Upper lobe of left lung (tissue), 6 donors: ENCODE results near the gene LMO4. TPM values are rescaled to one million over a fixed set of nuclear protein-coding genes. Genes with fewer than 3 reads are reported as not detected.
A peak's percentile ranks its signal among the peaks of the same experiment; 100 is the strongest.

Experiments used
- ATAC-seq, 2 donors: fragments of 200-7000 bp; cut with Tn5 transposase; one replicate each; pipeline ENCODE4 v1.9.1; 2022; ENCODE audit warnings: mild to moderate bottlenecking in 2 of 2, moderate library complexity in 2 of 2; ENCODE audit not compliant: low FRiP score in 2 of 2
- DNase-seq, 2 donors: peaks; one replicate each; pipeline ENCODE4 v3.0.0-alpha.2; 2019 to 2020
- H3K27ac ChIP-seq, 4 donors: fragments of 200-600 bp; sonication (generic); one replicate each; pipeline ENCODE4 v1.5.1; 2016 to 2019
- H3K27me3 ChIP-seq, 4 donors: fragments of 200-600 bp; sonication (generic); one replicate each; pipeline ENCODE4 v1.5.1; 2017 to 2019
- H3K36me3 ChIP-seq, 4 donors: fragments of 200-600 bp; sonication (generic); one replicate each; pipeline ENCODE4 v1.5.1; 2016 to 2019
- H3K4me1 ChIP-seq, 4 donors: fragments of 200-600 bp; sonication (generic); one replicate each; pipeline ENCODE4 v1.5.1; 2018 to 2019
- H3K4me3 ChIP-seq, 4 donors: fragments of 200-600 bp; sonication (generic); one replicate each; pipeline ENCODE4 v1.5.1; 2017 to 2019; ENCODE audit warnings: mild to moderate bottlenecking in 2 of 4, moderate library complexity in 1 of 4
- H3K9me3 ChIP-seq, 4 donors: fragments of 200-600 bp; sonication (generic); one replicate each; pipeline ENCODE4 v1.5.1; 2018 to 2019
- CTCF ChIP-seq, 6 experiments: fragments of 450-650 bp in 4 of 6; fragments of 200-600 bp in 2 of 6; sonication (generic) in 2 of 6; IDR thresholded peaks; one replicate each; pipeline ENCODE4 v1.5.1; 2016 to 2019; ENCODE audit warnings: antibody characterized with exemption in 6 of 6
- EP300 ChIP-seq, 4 donors: sonication (generic); formaldehyde crosslinking; IDR thresholded peaks; one replicate each; pipeline ENCODE4 v1.5.1; 2017; ENCODE audit warnings: antibody characterized with exemption in 4 of 4, control low read depth in 2 of 4
- POLR2A ChIP-seq, 4 donors: fragments of 450-650 bp; IDR thresholded peaks; one replicate each; pipeline ENCODE4 v1.5.1; 2016 to 2017; ENCODE audit warnings: antibody characterized with exemption in 4 of 4, mild to moderate bottlenecking in 2 of 4
- POLR2AphosphoS5 ChIP-seq, 2 donors: sonication (generic); formaldehyde crosslinking; IDR thresholded peaks; one replicate each; pipeline ENCODE4 v1.5.1; 2017; ENCODE audit warnings: antibody characterized with exemption in 2 of 2
- WGBS, 2 donors: methylation state at CpG; one replicate each; pipeline ENCODE4 v1.1.5; 2017 to 2018; 5-methylcytosine and 5-hydroxymethylcytosine counted together
- total RNA-seq, 6 donors: library from RNA; depleted of rRNA in 4 of 6; stranded (reverse); fragments of >200 nt in 4 of 6; gene quantifications; one replicate each; pipeline versions ENCODE4 v1.1.0 to v1.2.1, GENCODE V29; 2016 to 2021
- donor health status: DM: no; HTN: no; CAD: no; lungs with moderate emphysema.
- donor health status: DM: no; HTN: yes; CAD: no; lungs with severe emphysema.

The LMO4 gene
- total RNA-seq, 6 donors from 2014 or later = 23.7 to 54.4 (median 42.4) TPM

- H3K27ac ChIP-seq = peak overlapping the region; percentile 96 to 99 (median 98)
- H3K4me3 ChIP-seq = peak overlapping the region; percentile 71 to 84 (median 82)
- 1% methylated on average over 7 of the region's 7 CpGs for WGBS, 2 donors
- ATAC-seq (no peak), DNase-seq (no peak)
- no peaks in the 10 kb centered on the region for H3K27me3 ChIP-seq
- peaks cover 24 to 31% (median 27%) of the 10 kb centered on the region in 4 donors for H3K4me1 ChIP-seq
- H3K36me3 ChIP-seq = no peaks in the 10 kb centered on the region
- no peaks in the 10 kb centered on the region for H3K9me3 ChIP-seq
- TF ChIP-seq POLR2A (IDR thresholded peaks at IDR 0.05) (no peak), POLR2AphosphoS5 (IDR thresholded peaks at IDR 0.05) (no peak), EP300 (IDR thresholded peaks at IDR 0.05) (no peak), CTCF (IDR thresholded peaks at IDR 0.05) (no peak)
Measured at GRCh38 chr1:87329526-87330056, 911 bp downstream of the LMO4 start.

DNA sequence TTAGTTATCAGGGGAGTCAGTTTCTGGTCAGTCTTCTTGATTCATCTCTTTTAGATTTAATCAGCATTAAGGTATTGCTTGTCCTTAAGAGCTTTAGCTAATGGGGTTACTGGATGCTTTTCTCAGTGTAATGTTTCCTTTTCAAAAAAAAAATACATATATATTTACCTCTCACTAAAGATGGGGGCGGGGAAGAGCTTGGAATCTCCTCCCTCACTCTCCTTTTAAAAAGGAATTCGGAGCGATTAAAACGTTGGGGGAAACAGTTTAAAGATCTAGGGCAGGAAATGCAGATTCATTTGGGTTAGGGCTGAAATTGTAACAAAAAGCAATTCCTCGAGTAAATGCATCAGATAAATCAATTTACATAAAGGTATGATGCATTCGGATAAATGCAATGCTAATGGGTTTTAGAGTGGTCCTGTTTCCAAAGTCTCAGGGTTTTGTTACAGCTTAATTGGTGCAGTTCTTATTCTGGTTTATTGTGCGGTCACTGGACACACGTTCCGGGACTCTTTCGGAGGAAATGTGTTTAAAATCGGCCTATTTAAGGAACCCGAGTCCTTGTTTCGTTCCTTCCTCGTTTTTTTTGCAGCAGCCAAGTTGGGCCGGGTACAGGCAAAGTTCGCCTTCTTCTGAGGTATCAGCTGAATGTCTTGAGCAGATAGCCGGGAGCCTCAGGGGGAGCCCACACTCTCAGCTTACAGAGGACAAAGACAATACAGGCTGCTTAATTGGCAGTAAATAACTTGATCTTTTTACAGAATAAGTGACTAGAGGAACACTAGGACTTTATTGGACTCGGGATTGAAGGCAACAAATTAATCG is 1.6 kb downstream of the LMO4 start:
- peak overlapping the region; percentile 96 to 99 (median 98) for H3K27ac ChIP-seq
- WGBS, 2 donors = 1% methylated on average over 19 of the region's 19 CpGs
- peak in 1 of 2 donors; percentile 48 for DNase-seq

DNA sequence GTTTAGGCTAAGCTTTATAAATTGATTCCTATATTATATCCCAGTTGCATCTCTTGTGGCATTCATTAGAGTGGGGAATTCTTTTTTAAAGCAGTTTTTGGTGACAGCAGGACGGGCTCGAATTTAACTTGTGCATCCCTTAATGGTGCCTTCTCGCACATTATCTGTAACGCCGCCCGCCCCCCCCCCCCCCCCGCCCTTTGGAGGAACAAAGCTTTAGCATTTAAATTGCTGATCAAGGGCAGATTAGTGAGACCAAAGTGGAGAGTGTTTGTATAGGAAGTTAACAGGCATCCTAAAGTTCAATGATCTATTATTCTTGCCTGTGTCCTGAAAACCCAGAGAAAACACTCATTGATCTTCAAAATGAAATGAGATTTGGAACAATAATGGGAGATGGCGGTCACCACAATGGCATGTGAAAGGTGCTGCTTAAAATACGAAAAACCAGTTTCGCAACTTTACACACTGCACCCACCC is 2.2 kb downstream of the LMO4 start:
- Histone ChIP-seq H3K27ac (peak overlapping the region; percentile 96 to 99 (median 98)), H3K36me3 (no peaks in the 10 kb centered on the region), H3K4me1 (peaks cover 29 to 36% (median 34%) of the 10 kb centered on the region in 4 donors), H3K27me3 (no peaks in the 10 kb centered on the region), H3K4me3 (peak overlapping the region; percentile 44 to 84 (median 76)), H3K9me3 (no peaks in the 10 kb centered on the region)
- WGBS, 2 donors = 0% methylated on average over 10 of the region's 10 CpGs
- peak in 1 of 2 donors; percentile 29 for TF ChIP-seq POLR2AphosphoS5 (IDR thresholded peaks at IDR 0.05)
- TF ChIP-seq EP300 (IDR thresholded peaks at IDR 0.05) = no peak
- no peak for TF ChIP-seq POLR2A (IDR thresholded peaks at IDR 0.05)
- no peak for TF ChIP-seq CTCF (IDR thresholded peaks at IDR 0.05)
- no peak for ATAC-seq
- no peak for DNase-seq

More for the DNA sequence above, 1.6 kb downstream of the LMO4 start:
- Histone ChIP-seq H3K27me3 (no peaks in the 10 kb centered on the region), H3K36me3 (no peaks in the 10 kb centered on the region), H3K9me3 (no peaks in the 10 kb centered on the region), H3K4me1 (peaks cover 26 to 31% (median 30%) of the 10 kb centered on the region in 4 donors), H3K4me3 (peak overlapping the region; percentile 71 to 84 (median 82))
- no peak for TF ChIP-seq POLR2AphosphoS5 (IDR thresholded peaks at IDR 0.05)
- no peak for TF ChIP-seq EP300 (IDR thresholded peaks at IDR 0.05)
- no peak for TF ChIP-seq POLR2A (IDR thresholded peaks at IDR 0.05)
- no peak for TF ChIP-seq CTCF (IDR thresholded peaks at IDR 0.05)
- ATAC-seq = no peak

DNA sequence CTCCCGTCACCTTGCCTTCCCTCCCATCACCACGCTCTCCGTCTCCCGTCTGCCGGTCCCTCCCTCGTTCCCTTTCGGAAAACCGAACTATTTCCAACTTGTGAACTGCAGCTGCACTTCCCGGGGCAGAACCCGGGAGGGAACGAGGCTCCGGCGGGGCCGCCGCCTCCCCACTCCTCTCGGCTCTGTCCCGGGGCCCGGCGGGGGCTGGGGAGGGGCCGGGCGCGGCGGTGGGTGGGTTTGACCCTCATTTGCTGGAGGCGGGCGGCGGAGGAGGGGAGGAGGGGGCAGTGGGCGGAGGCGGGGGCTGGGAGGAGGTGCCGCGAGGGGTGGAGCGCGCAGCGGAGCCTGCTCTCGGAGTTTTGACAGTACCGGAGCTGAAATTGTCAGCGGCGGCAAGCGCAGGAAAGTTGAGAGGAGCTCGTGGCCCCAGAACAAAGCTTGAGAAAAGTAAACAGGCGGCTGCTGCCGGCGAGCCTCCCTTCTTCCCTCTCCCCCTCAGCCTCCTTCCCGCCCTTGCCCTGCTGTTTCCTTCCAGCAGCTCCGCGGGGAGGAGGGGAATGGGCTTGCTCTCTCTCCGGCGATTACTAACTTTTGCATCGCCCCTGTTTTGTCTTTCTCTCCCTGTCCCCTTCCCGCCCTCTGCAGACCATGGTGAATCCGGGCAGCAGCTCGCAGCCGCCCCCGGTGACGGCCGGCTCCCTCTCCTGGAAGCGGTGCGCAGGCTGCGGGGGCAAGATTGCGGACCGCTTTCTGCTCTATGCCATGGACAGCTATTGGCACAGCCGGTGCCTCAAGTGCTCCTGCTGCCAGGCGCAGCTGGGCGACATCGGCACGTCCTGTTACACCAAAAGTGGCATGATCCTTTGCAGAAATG is 2.9 kb downstream of the LMO4 start:
- Histone ChIP-seq H3K27ac (peak overlapping the region; percentile 96 to 99 (median 98)), H3K27me3 (no peaks in the 10 kb centered on the region)

More for the DNA sequence above, 2.9 kb downstream of the LMO4 start:
- Histone ChIP-seq H3K36me3 (no peaks in the 10 kb centered on the region), H3K4me1 (peaks cover 34 to 43% (median 39%) of the 10 kb centered on the region in 4 donors), H3K4me3 (peak overlapping the region; percentile 44 to 84 (median 76)), H3K9me3 (no peaks in the 10 kb centered on the region)
- 0 to 1% methylated on average over 26 to 59 of the region's 65 CpGs for WGBS, 2 donors
- peak in 2 of 4 donors; percentile 30 to 63 for TF ChIP-seq POLR2A (IDR thresholded peaks at IDR 0.05)
- peak in 1 of 6 experiments; percentile 20 for TF ChIP-seq CTCF (IDR thresholded peaks at IDR 0.05)
- TF ChIP-seq POLR2AphosphoS5 (IDR thresholded peaks at IDR 0.05) = peak in 1 of 2 donors; percentile 78
- TF ChIP-seq EP300 (IDR thresholded peaks at IDR 0.05) = no peak
- ATAC-seq (peak; percentile 46 to 60), DNase-seq (peak; percentile 91 to 94)
